OCI-LY3 (cell line): ENCODE results near the gene OSER1.

Experiments
- H2AFZ ChIP-seq: fragments of 200-600, 300-600 bp; shearing (Covaris generic); 2 replicates; pipeline ENCODE4 v1.6.0; 2014; ENCODE audit warnings: antibody characterized with exemption, low read depth, low read length
- H3K27ac ChIP-seq: fragments of 200-600, 300-600 bp; sonication (generic); 2 replicates; pipeline ENCODE4 v1.5.1; 2014; ENCODE audit warnings: mild to moderate bottlenecking, low read length, moderate library complexity, mixed read lengths
- H3K27me3 ChIP-seq: fragments of 200-600, 300-600 bp; sonication (generic); 2 replicates; pipeline ENCODE4 v1.6.1; 2014; ENCODE audit warnings: low read depth, low read length, mixed read lengths
- H3K36me3 ChIP-seq: fragments of 200-600, 300-600 bp; sonication (generic); replicated peaks from 2 replicates; pipeline ENCODE3; 2014; ENCODE audit warnings: low read depth, low read length, mixed read lengths
- H3K4me1 ChIP-seq: fragments of 300-600, 200-600 bp; sonication (generic); 2 replicates; pipeline ENCODE4 v1.6.1; 2014; ENCODE audit warnings: low read length, mixed read lengths
- H3K4me2 ChIP-seq: fragments of 200-600, 300-600 bp; sonication (generic); 2 replicates; pipeline ENCODE4 v1.6.1; 2014; ENCODE audit warnings: low read length, mixed read lengths
- H3K4me3 ChIP-seq: fragments of 300-600, 200-600 bp; sonication (generic); 2 replicates; pipeline ENCODE4 v1.5.1; 2014; ENCODE audit warnings: antibody characterized with exemption, mild to moderate bottlenecking, low read length, moderate library complexity
- H3K79me2 ChIP-seq: fragments of 300-600, 200-600 bp; shearing (Covaris generic); 2 replicates; pipeline ENCODE4 v1.6.1; 2014; ENCODE audit warnings: mild to moderate bottlenecking, low read length, mixed read lengths
- H3K9ac ChIP-seq: fragments of 300-600, 200-600 bp; shearing (Covaris generic); 2 replicates; pipeline ENCODE4 v1.6.0; 2014; ENCODE audit warnings: mild to moderate bottlenecking, low read length, moderate library complexity
- H3K9me3 ChIP-seq: fragments of 200-600, 300-600 bp; shearing (Covaris generic); 2 replicates; pipeline ENCODE4 v1.6.1; 2014; ENCODE audit warnings: low read length, mixed read lengths; ENCODE audit not compliant: insufficient read depth
- H4K20me1 ChIP-seq: fragments of 200-600, 300-600 bp; sonication (generic); 2 replicates; pipeline ENCODE4 v1.6.1; 2016; ENCODE audit warnings: low read length, mixed read lengths; ENCODE audit not compliant: insufficient read depth
- EZH2phosphoT487 ChIP-seq: fragments of 200-600 bp; shearing (Covaris generic); IDR thresholded peaks from 2 replicates; pipeline ENCODE4 v1.6.1; 2018; ENCODE audit warnings: antibody characterized with exemption, mixed run types, low read depth
- TF ChIP-seq, protein P1 (sequence below): fragments of 200-600, 300-600 bp; sonication (generic); IDR thresholded peaks from 2 replicates; pipeline ENCODE4 v1.5.1; 2014; ENCODE audit warnings: antibody characterized with exemption, low read length, low read depth

OSER1 gene

DNA sequence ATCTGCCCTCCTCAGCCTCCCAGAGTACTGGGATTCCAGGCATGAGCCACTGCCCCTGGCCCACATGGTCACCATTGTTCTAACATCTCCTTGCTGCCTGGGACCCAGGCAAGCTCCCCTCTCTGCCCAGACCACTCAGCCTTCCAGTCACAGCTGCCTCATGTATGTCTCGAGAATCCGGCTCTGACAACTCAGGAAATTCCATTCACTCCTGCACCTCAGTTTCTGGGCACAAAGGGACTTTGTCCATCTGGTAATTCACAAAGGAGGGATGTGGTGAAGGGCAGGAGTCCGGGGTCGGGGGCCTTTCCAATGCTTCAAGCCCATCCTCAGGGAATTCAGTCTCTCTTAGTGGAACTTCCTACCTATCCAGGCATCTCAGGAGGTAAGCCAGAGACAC is 64.3 kb downstream of the OSER1 start:
- no peak overlapping the region for H3K27ac ChIP-seq
- H3K4me2 ChIP-seq, result no peak overlapping the region
- H3K9ac ChIP-seq, result no peak overlapping the region
- no peaks in the 10 kb centered on the region for H3K4me1 ChIP-seq
- H3K9me3 ChIP-seq, result no peaks in the 10 kb centered on the region
- no peaks in the 10 kb centered on the region for H4K20me1 ChIP-seq
- H3K27me3 ChIP-seq, result peaks cover 24% of the 10 kb centered on the region
- TF ChIP-seq, protein P1, sequence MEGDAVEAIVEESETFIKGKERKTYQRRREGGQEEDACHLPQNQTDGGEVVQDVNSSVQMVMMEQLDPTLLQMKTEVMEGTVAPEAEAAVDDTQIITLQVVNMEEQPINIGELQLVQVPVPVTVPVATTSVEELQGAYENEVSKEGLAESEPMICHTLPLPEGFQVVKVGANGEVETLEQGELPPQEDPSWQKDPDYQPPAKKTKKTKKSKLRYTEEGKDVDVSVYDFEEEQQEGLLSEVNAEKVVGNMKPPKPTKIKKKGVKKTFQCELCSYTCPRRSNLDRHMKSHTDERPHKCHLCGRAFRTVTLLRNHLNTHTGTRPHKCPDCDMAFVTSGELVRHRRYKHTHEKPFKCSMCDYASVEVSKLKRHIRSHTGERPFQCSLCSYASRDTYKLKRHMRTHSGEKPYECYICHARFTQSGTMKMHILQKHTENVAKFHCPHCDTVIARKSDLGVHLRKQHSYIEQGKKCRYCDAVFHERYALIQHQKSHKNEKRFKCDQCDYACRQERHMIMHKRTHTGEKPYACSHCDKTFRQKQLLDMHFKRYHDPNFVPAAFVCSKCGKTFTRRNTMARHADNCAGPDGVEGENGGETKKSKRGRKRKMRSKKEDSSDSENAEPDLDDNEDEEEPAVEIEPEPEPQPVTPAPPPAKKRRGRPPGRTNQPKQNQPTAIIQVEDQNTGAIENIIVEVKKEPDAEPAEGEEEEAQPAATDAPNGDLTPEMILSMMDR, result no peak
- TF ChIP-seq EZH2phosphoT487, result no peak
- H2AFZ ChIP-seq, result no peak overlapping the region
- no peak overlapping the region for H3K4me3 ChIP-seq
- H3K36me3 ChIP-seq, result no peaks in the 10 kb centered on the region
- no peaks in the 10 kb centered on the region for H3K79me2 ChIP-seq
